HG03103 (cell line): ENCODE data around the gene RPL6.
"Not testable (repeated sequence)": the region's sequence is repeated elsewhere in the genome, so short reads cannot be mapped to it uniquely, and the experiment has no call there.

ENCODE experiments used
- ATAC-seq: cut with Tn5 transposase; IDR thresholded peaks from one replicate; pipeline ENCODE4 v1.9.1; 2021; ENCODE audit warnings: low read depth; ENCODE audit not compliant: unreplicated experiment

The RPL6 gene

GRCh38 chr12:112409064-112409905 is at the start of gene RPL6:
TSS of gene RPL6 (minus strand) at chr12:112409605. CDS start at chr12:112408656, 949 bp downstream.
- ATAC-seq, result no peak

- no peak for ATAC-seq
Measured at GRCh38 chr12:112458751-112459150, 49.3 kb upstream of the RPL6 start.

GRCh38 chr12:112458330-112458729 is 48.9 kb upstream of the RPL6 start:
- ATAC-seq, result no peak

GRCh38 chr12:112457142-112457541 is 47.7 kb upstream of the RPL6 start:
- not testable (repeated sequence) for ATAC-seq

- ATAC-seq, result no peak
Measured at GRCh38 chr12:112456029-112456428, 46.6 kb upstream of the RPL6 start.

GRCh38 chr12:112450725-112451124 is 41.3 kb upstream of the RPL6 start:
- no peak for ATAC-seq

- ATAC-seq, result not testable (repeated sequence)
Measured at GRCh38 chr12:112448165-112448564, 38.8 kb upstream of the RPL6 start.

- no peak for ATAC-seq
Measured at GRCh38 chr12:112447106-112447505, 37.7 kb upstream of the RPL6 start.

- ATAC-seq, result no peak
Measured at GRCh38 chr12:112446008-112446725, 36.8 kb upstream of the RPL6 start.

- ATAC-seq, result no peak
Measured at GRCh38 chr12:112443916-112444315, 34.5 kb upstream of the RPL6 start.

- ATAC-seq, result not testable (repeated sequence)
Measured at GRCh38 chr12:112440653-112441052, 31.2 kb upstream of the RPL6 start.

- no peak for ATAC-seq
Measured at GRCh38 chr12:112439769-112440168, 30.4 kb upstream of the RPL6 start.

- not testable (repeated sequence) for ATAC-seq
Measured at GRCh38 chr12:112438645-112439044, 29.2 kb upstream of the RPL6 start.

GRCh38 chr12:112433551-112433950 is 24.1 kb upstream of the RPL6 start:
- ATAC-seq, result no peak

- no peak for ATAC-seq
Measured at GRCh38 chr12:112431965-112432364, 22.6 kb upstream of the RPL6 start.

GRCh38 chr12:112430929-112431328 is 21.5 kb upstream of the RPL6 start:
- ATAC-seq, result no peak

- no peak for ATAC-seq
Measured at GRCh38 chr12:112427760-112428159, 18.4 kb upstream of the RPL6 start.

- ATAC-seq, result no peak
Measured at GRCh38 chr12:112425582-112426382, 16.4 kb upstream of the RPL6 start.

GRCh38 chr12:112424126-112424525 is 14.7 kb upstream of the RPL6 start:
- ATAC-seq, result no peak

- ATAC-seq, result no peak
Measured at GRCh38 chr12:112422531-112422930, 13.1 kb upstream of the RPL6 start.

GRCh38 chr12:112421363-112421762 is 12.0 kb upstream of the RPL6 start:
- ATAC-seq, result no peak
